ENCODE data around the gene CEMIP2. TPM values are rescaled to one million over a fixed set of nuclear protein-coding genes. Genes with fewer than 3 reads are reported as not detected.

The CEMIP2 gene
- total RNA-seq, 1 experiment from 2014 or later: 0.07 TPM

DNA sequence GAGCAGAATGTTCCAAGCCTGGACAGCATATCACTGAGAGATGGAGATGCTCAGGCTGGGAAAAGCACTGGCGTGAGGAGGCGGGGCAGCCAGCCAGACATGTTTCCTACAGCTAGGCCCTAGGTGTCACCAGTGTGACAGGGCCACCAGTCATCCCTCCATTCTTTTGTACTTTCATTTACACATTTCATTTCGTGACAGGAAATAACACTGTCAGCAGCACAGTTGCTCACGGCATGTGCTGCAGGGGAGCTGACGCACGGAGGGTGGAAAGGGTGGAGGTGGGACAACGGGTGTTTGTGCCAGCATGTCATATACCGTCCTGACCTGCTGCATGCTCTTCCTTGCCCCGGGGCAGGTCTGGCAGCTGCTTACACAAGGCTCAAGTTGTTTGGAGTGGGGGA lies 14.8 kb upstream of the CEMIP2 start:
- Histone ChIP-seq H3K27ac (ENCODE audit: low read length) (no peak overlapping the region), H3K4me2 (ENCODE audit: low read depth, low read length, poor library complexity, severe bottlenecking) (no peak overlapping the region), H3K9ac (ENCODE audit: low read length) (no peak overlapping the region), H2AFZ (ENCODE audit: low read length) (no peak overlapping the region), H4K20me1 (ENCODE audit: insufficient read depth, low read depth, low read length) (no peaks in the 10 kb centered on the region), H3K4me3 (ENCODE audit: low read length) (no peak overlapping the region), H3K9me2 (replicated peaks; ENCODE audit: insufficient read depth, low read length) (no peaks in the 10 kb centered on the region), H3K27me3 (ENCODE audit: low read length) (no peaks in the 10 kb centered on the region), H3K9me3 (ENCODE audit: low read length) (no peaks in the 10 kb centered on the region), H3K36me3 (ENCODE audit: insufficient read depth, low read length) (no peaks in the 10 kb centered on the region), H3K4me1 (ENCODE audit: low read length) (peaks cover 4% of the 10 kb centered on the region; the same call in 1 of the 2 replicates), H3K79me2 (ENCODE audit: low read length) (no peaks in the 10 kb centered on the region)
- DNase-seq: no peak

DNA sequence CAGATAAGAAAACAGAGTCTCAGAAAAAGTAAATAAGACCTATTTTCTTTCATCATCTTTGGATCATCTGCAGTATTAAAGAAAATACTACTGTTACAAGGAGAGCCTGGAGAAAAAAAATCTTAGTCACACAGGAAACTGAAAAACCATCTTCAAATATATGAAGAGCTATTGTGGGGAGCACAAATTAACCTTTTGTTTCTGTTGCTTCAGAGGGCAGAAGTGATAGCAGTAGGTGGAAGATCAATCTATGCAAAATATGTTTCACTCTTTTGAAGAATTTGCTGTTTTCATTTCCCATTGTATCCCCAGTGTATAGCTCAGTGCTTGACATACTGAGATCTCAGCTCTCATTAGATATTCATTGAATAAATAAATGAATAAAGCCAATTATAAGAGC lies 13.1 kb upstream of the CEMIP2 start:
- Histone ChIP-seq H3K4me1 (ENCODE audit: low read length) (peaks cover 4% of the 10 kb centered on the region; the same call in 1 of the 2 replicates), H3K9me3 (ENCODE audit: low read length) (no peaks in the 10 kb centered on the region), H3K27me3 (ENCODE audit: low read length) (no peaks in the 10 kb centered on the region), H3K36me3 (ENCODE audit: insufficient read depth, low read length) (no peaks in the 10 kb centered on the region), H3K79me2 (ENCODE audit: low read length) (no peaks in the 10 kb centered on the region), H4K20me1 (ENCODE audit: insufficient read depth, low read depth, low read length) (no peaks in the 10 kb centered on the region), H3K4me2 (ENCODE audit: low read depth, low read length, poor library complexity, severe bottlenecking) (no peak overlapping the region), H3K9me2 (replicated peaks; ENCODE audit: insufficient read depth, low read length) (no peaks in the 10 kb centered on the region), H2AFZ (ENCODE audit: low read length) (no peak overlapping the region), H3K27ac (ENCODE audit: low read length) (no peak overlapping the region), H3K4me3 (ENCODE audit: low read length) (no peak overlapping the region), H3K9ac (ENCODE audit: low read length) (no peak overlapping the region)
- DNase-seq: no peak

DNA sequence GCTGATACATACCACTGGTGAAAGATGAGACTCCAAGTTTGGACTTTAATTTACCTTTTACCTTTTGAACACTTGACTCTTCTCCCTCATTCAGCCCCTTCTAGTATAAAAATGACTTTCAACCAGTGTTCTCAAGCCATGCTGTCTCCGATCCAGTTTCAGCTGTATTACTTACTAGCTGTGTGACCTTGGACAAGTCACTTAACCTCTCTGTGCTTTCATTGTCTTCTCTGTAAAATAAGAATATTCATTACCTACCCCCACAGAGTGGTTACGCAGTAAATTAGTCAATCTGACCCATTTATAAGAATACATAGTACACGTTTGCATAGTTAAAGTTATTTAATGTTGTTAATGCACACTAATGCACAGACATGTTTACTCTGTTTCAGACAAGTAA lies 12.6 kb upstream of the CEMIP2 start:
- H3K4me2 ChIP-seq (ENCODE audit: low read depth, low read length, poor library complexity, severe bottlenecking): no peak overlapping the region
- H3K9ac ChIP-seq (ENCODE audit: low read length): no peak overlapping the region
- H3K27me3 ChIP-seq (ENCODE audit: low read length): no peaks in the 10 kb centered on the region
- H3K4me3 ChIP-seq (ENCODE audit: low read length): no peak overlapping the region
- no peak overlapping the region for H3K27ac ChIP-seq (ENCODE audit: low read length)
- H4K20me1 ChIP-seq (ENCODE audit: insufficient read depth, low read depth, low read length): no peaks in the 10 kb centered on the region
- no peaks in the 10 kb centered on the region for H3K9me2 ChIP-seq (replicated peaks; ENCODE audit: insufficient read depth, low read length)
- no peaks in the 10 kb centered on the region for H3K9me3 ChIP-seq (ENCODE audit: low read length)
- H2AFZ ChIP-seq (ENCODE audit: low read length): no peak overlapping the region
- H3K4me1 ChIP-seq (ENCODE audit: low read length): peaks cover 4% of the 10 kb centered on the region; the same call in 1 of the 2 replicates
- no peaks in the 10 kb centered on the region for H3K79me2 ChIP-seq (ENCODE audit: low read length)
- no peak for DNase-seq
- H3K36me3 ChIP-seq (ENCODE audit: insufficient read depth, low read length): no peaks in the 10 kb centered on the region

DNA sequence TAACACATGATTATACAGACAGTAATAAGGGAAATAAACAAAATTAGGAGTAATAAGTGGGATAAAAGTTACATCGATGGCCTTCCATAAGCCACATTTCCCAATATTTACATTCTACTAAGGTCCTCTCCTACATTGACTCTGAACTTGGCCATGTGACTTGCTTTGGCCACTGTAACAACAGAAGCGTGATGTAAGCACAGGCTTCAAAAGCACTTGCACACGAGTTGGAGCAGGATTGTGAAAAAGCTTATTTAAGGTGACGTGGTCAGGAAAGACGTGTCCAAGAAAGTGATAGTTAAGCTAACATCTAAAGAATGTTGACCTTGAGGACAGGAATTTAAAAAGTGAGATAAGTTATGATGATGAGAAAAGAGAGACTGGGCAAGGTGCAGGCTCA lies 9.8 kb upstream of the CEMIP2 start:
- no peak overlapping the region for H2AFZ ChIP-seq (ENCODE audit: low read length)
- no peaks in the 10 kb centered on the region for H3K4me1 ChIP-seq (ENCODE audit: low read length)
- no peak overlapping the region for H3K4me2 ChIP-seq (ENCODE audit: low read depth, low read length, poor library complexity, severe bottlenecking)
- no peaks in the 10 kb centered on the region for H3K79me2 ChIP-seq (ENCODE audit: low read length)
- H4K20me1 ChIP-seq (ENCODE audit: insufficient read depth, low read depth, low read length): no peaks in the 10 kb centered on the region
- no peak overlapping the region for H3K27ac ChIP-seq (ENCODE audit: low read length)
- no peaks in the 10 kb centered on the region for H3K9me3 ChIP-seq (ENCODE audit: low read length)
- H3K9me2 ChIP-seq (replicated peaks; ENCODE audit: insufficient read depth, low read length): no peaks in the 10 kb centered on the region
- no peak overlapping the region for H3K4me3 ChIP-seq (ENCODE audit: low read length)
- no peak for DNase-seq
- no peak overlapping the region for H3K9ac ChIP-seq (ENCODE audit: low read length)
- H3K27me3 ChIP-seq (ENCODE audit: low read length): no peaks in the 10 kb centered on the region
- H3K36me3 ChIP-seq (ENCODE audit: insufficient read depth, low read length): no peaks in the 10 kb centered on the region

DNA sequence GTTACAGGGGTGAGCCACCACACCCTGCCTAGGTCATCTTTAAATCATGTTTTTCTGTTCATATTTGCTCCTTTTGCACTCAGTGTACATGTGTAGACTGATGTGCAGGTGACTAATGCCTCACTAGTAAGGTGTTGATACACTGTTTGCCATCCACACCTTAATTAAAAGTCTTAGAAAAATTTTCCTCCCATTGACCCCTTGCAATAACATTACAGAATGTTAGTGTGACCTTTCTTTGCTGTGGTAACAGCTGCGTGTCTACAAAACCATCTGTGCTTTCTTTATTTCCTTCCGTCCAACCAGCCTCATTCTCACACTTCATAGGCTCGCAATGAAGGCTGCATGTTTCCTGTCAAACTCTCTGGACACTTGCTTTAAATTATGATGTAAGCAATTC lies 6.6 kb upstream of the CEMIP2 start:
- Histone ChIP-seq H4K20me1 (ENCODE audit: insufficient read depth, low read depth, low read length) (no peaks in the 10 kb centered on the region), H3K4me1 (ENCODE audit: low read length) (no peaks in the 10 kb centered on the region), H2AFZ (ENCODE audit: low read length) (no peak overlapping the region), H3K36me3 (ENCODE audit: insufficient read depth, low read length) (no peaks in the 10 kb centered on the region), H3K9ac (ENCODE audit: low read length) (no peak overlapping the region), H3K4me3 (ENCODE audit: low read length) (no peak overlapping the region), H3K9me3 (ENCODE audit: low read length) (no peaks in the 10 kb centered on the region), H3K79me2 (ENCODE audit: low read length) (no peaks in the 10 kb centered on the region), H3K27me3 (ENCODE audit: low read length) (no peaks in the 10 kb centered on the region), H3K9me2 (replicated peaks; ENCODE audit: insufficient read depth, low read length) (no peaks in the 10 kb centered on the region), H3K27ac (ENCODE audit: low read length) (no peak overlapping the region), H3K4me2 (ENCODE audit: low read depth, low read length, poor library complexity, severe bottlenecking) (no peak overlapping the region)
- DNase-seq: no peak

DNA sequence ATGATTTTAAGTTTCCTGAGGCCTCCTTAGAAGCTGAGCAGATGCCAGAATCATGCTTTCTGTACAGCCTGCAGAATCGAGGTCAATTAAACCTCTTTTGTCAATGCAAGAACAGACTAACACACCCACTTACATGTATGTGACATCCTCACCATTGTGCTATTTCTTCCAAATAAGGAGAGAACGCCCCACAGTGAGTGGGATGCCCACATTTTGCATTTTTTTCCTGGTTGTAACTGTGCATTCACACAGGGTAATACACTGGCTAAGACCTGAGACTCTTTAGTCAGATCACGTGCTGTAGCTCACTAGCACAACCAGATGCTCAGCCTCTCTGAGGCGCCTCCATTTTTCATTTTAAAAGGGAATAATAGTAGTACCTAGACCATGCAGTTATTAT lies 4.4 kb upstream of the CEMIP2 start:
- Histone ChIP-seq H4K20me1 (ENCODE audit: insufficient read depth, low read depth, low read length) (0 out of 2 replicates have a peak, but pooled peaks cover 2% of the 10 kb centered on the region), H3K79me2 (ENCODE audit: low read length) (no peaks in the 10 kb centered on the region), H3K4me1 (ENCODE audit: low read length) (peaks cover 11% of the 10 kb centered on the region), H3K4me2 (ENCODE audit: low read depth, low read length, poor library complexity, severe bottlenecking) (no peak overlapping the region), H3K27me3 (ENCODE audit: low read length) (no peaks in the 10 kb centered on the region; the same call in 1 of the 2 replicates), H2AFZ (ENCODE audit: low read length) (no peak overlapping the region), H3K4me3 (ENCODE audit: low read length) (no peak overlapping the region), H3K9ac (ENCODE audit: low read length) (no peak overlapping the region), H3K9me3 (ENCODE audit: low read length) (no peaks in the 10 kb centered on the region), H3K36me3 (ENCODE audit: insufficient read depth, low read length) (no peaks in the 10 kb centered on the region), H3K9me2 (replicated peaks; ENCODE audit: insufficient read depth, low read length) (no peaks in the 10 kb centered on the region), H3K27ac (ENCODE audit: low read length) (no peak overlapping the region)
- DNase-seq: no peak

DNA sequence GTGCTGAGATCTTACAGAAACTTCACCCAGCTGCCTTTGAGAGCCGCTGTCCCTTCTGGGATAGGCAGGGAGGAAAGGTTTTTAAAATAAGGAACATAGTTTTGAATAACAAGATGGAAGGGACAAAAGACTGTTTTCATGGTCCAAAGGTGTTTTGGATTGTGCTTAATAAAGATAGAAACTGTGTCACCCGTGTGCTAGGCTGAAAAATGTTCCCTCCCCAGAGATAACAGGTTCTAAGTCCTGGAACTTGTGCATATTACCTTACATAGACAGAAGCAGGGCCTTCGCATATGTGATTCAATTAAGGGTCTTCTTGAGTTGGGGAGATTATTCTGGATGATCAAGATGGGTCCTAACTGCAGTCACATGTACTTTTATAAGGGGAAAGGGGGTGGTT lies 1.9 kb upstream of the CEMIP2 start:
- Histone ChIP-seq H3K36me3 (ENCODE audit: insufficient read depth, low read length) (no peaks in the 10 kb centered on the region), H3K9me3 (ENCODE audit: low read length) (no peaks in the 10 kb centered on the region), H3K4me3 (ENCODE audit: low read length) (no peak overlapping the region), H3K4me2 (ENCODE audit: low read depth, low read length, poor library complexity, severe bottlenecking) (no peak overlapping the region), H3K27me3 (ENCODE audit: low read length) (no peaks in the 10 kb centered on the region; the same call in 1 of the 2 replicates), H3K27ac (ENCODE audit: low read length) (no peak overlapping the region), H3K4me1 (ENCODE audit: low read length) (peaks cover 11% of the 10 kb centered on the region), H2AFZ (ENCODE audit: low read length) (no peak overlapping the region), H4K20me1 (ENCODE audit: insufficient read depth, low read depth, low read length) (0 out of 2 replicates have a peak, but pooled peaks cover 8% of the 10 kb centered on the region), H3K9ac (ENCODE audit: low read length) (no peak overlapping the region), H3K79me2 (ENCODE audit: low read length) (no peaks in the 10 kb centered on the region), H3K9me2 (replicated peaks; ENCODE audit: insufficient read depth, low read length) (no peaks in the 10 kb centered on the region)
- no peak for DNase-seq

DNA sequence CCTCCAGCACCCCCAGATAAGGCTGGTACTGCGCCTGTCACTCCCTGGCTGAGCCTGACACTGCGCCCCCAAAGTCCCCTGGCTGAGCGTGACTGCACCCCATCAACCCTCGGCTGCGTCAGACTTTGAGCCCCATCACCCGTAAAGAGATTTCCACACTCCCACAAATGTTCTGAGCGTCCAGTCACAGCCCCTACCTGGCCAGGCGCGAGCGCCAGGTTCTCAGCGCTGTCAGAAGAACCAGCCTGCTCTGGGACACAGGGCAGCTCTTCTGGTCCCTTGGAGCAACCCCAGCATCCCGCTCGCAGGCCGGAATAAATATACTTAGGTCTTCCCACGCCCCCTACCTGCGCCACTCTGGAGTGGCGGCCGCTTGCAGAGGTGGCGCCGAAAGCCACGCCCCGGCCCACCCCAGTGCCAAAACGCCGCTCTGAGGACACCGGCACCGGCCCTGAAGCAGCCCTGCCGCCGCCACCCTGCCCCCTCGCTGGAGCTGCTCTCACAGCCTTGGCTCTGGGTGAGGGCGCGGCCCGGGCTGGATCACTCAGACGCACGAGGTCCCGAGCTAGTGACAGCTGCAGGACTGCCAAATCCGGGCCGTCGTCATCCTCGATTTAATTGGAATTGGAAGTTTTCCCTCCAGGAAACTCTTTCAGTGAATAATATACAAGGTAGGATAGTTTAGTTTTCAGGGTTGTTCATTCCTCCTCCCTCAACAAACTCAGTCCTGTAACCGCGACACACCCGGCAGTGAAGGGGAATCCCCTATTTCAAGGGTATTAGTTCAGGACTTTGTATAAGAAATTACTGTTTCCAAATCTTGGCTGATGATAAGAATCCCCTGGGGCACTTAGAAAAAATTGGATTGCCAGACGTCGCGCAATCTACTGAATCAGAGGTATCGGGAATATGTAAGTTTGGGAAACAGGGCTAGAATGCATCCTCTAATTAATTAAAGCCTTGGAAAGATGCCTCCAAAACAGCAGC lies 1.2 kb upstream of the CEMIP2 start:
- Histone ChIP-seq H3K9me2 (replicated peaks; ENCODE audit: insufficient read depth, low read length) (no peaks in the 10 kb centered on the region), H3K27me3 (ENCODE audit: low read length) (no peaks in the 10 kb centered on the region; the same call in 1 of the 2 replicates), H3K9ac (ENCODE audit: low read length) (peak overlapping the region; percentile 57), H4K20me1 (ENCODE audit: insufficient read depth, low read depth, low read length) (0 out of 2 replicates have a peak, but pooled peaks cover 8% of the 10 kb centered on the region), H3K4me2 (ENCODE audit: low read depth, low read length, poor library complexity, severe bottlenecking) (peak overlapping the region; percentile 90), H2AFZ (ENCODE audit: low read length) (peak overlapping the region; percentile 85), H3K4me1 (ENCODE audit: low read length) (peaks cover 11% of the 10 kb centered on the region), H3K36me3 (ENCODE audit: insufficient read depth, low read length) (no peaks in the 10 kb centered on the region), H3K4me3 (ENCODE audit: low read length) (peak overlapping the region; percentile 70), H3K27ac (ENCODE audit: low read length) (no peak overlapping the region), H3K9me3 (ENCODE audit: low read length) (no peaks in the 10 kb centered on the region), H3K79me2 (ENCODE audit: low read length) (no peaks in the 10 kb centered on the region)
- DNase-seq: peak; percentile 62

All from Karpas-422 (cell line).